SK-N-MC (cell line): ENCODE measurements around the gene DNASE1L1.

Experiments used
- DNase-seq: peaks from one replicate; pipeline ENCODE4 v3.0.0-alpha.2; 2011; ENCODE audit warnings: low read depth, low spot score
- H3K27ac ChIP-seq: fragments of 200-600 bp; sonication (generic); 2 replicates; pipeline ENCODE4 v1.5.1; 2016; ENCODE audit warnings: mixed run types
- H3K36me3 ChIP-seq: fragments of 200-600 bp; sonication (generic); 2 replicates; pipeline ENCODE4 v1.6.1; 2017; ENCODE audit warnings: antibody characterized with exemption, low read length, mixed read lengths; ENCODE audit not compliant: insufficient read depth
- H3K4me3 ChIP-seq: fragments of 200-600 bp; sonication (generic); 2 replicates; pipeline ENCODE4 v1.5.1; 2016
- H3K9ac ChIP-seq: fragments of 200-600 bp; sonication (generic); 2 replicates; pipeline ENCODE4 v1.8.0; 2017; ENCODE audit warnings: mixed run types, mixed read lengths; ENCODE audit not compliant: insufficient read length
- H3K9me3 ChIP-seq: fragments of 200-600 bp; sonication (generic); 2 replicates; pipeline ENCODE4 v1.6.1; 2017; ENCODE audit warnings: low read depth, mild to moderate bottlenecking, antibody characterized with exemption, low read length, moderate library complexity, mixed read lengths
- EZH2 ChIP-seq: fragments of 200-600 bp; sonication (generic); IDR thresholded peaks from one replicate; pipeline ENCODE4 v1.6.1; 2017; ENCODE audit warnings: antibody characterized with exemption
- FOXP2 ChIP-seq: optimal IDR thresholded peaks from 2 replicates; pipeline ENCODE3; 2011; ENCODE audit warnings: mild to moderate bottlenecking, moderate library complexity; ENCODE audit not compliant: insufficient read depth; ENCODE audit errors: extremely low read length, control extremely low read depth
- POLR2AphosphoS5 ChIP-seq: IDR thresholded peaks from 2 replicates; pipeline ENCODE4 v1.6.1; 2012; ENCODE audit warnings: mild to moderate bottlenecking, low read depth, low read length, borderline replicate concordance

The DNASE1L1 gene

GRCh38 chrX:154383359-154384283, 25.4 kb downstream of the DNASE1L1 start:
- no peak overlapping the region for H3K4me3 ChIP-seq
- H3K36me3 ChIP-seq = no peaks in the 10 kb centered on the region; the same call in 1 of the 2 replicates
- no peak for TF ChIP-seq POLR2AphosphoS5
- no peak for TF ChIP-seq FOXP2
- no peak for TF ChIP-seq EZH2
- no peak overlapping the region for H3K27ac ChIP-seq
- H3K9ac ChIP-seq = no peak overlapping the region
- no peaks in the 10 kb centered on the region for H3K9me3 ChIP-seq
- no peak for DNase-seq

DNA sequence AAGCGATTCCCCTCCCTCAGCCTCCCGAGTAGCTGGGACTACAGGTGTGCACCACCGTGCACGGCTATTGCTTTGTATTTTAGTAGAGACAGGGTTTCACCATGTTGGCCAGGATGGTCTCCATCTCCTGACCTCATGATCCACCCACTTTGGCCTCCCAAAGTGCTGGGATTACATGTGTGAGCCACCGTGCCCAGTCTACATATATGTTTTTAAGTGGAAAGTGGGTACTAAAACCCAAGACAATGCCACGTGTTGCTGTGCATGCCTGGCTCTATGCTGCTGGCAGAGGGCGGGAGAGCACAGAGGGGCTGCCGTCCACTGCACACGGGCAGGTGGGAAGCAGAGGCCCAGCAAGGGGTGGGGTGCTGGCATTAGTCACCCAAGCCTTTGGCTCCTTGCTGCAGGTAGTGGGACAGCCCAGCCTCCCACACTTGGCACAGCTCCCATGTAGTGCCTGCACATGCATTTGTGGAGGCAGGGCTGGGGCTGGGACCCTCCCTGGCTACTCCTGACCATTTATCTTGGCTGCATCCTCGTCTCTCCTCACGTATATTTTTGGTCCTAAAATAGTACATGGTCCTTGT, 26.5 kb downstream of the DNASE1L1 start:
- no peaks in the 10 kb centered on the region for H3K9me3 ChIP-seq
- DNase-seq = no peak

GRCh38 chrX:154381271-154381670, 27.8 kb downstream of the DNASE1L1 start:
- H3K27ac ChIP-seq = no peak overlapping the region

More for the DNA sequence above, 26.5 kb downstream of the DNASE1L1 start:
- no peak for TF ChIP-seq POLR2AphosphoS5
- TF ChIP-seq EZH2 = no peak
- TF ChIP-seq FOXP2 = no peak
- H3K9ac ChIP-seq = no peak overlapping the region
- H3K27ac ChIP-seq = no peak overlapping the region
- H3K36me3 ChIP-seq = no peaks in the 10 kb centered on the region; the same call in 1 of the 2 replicates
- no peak overlapping the region for H3K4me3 ChIP-seq

GRCh38 chrX:154380787-154381186, 28.3 kb downstream of the DNASE1L1 start:
- Histone ChIP-seq H3K9ac (no peak overlapping the region), H3K27ac (no peak overlapping the region), H3K36me3 (no peaks in the 10 kb centered on the region; the same call in 1 of the 2 replicates), H3K4me3 (no peak overlapping the region), H3K9me3 (no peaks in the 10 kb centered on the region)
- TF ChIP-seq FOXP2 (no peak), POLR2AphosphoS5 (no peak), EZH2 (no peak)
- DNase-seq = no peak

More at GRCh38 chrX:154381271-154381670, 27.8 kb downstream of the DNASE1L1 start:
- H3K9me3 ChIP-seq = no peaks in the 10 kb centered on the region
- TF ChIP-seq POLR2AphosphoS5 (no peak), FOXP2 (no peak), EZH2 (no peak)
- DNase-seq = no peak
- no peaks in the 10 kb centered on the region; the same call in 1 of the 2 replicates for H3K36me3 ChIP-seq
- H3K4me3 ChIP-seq = no peak overlapping the region
- no peak overlapping the region for H3K9ac ChIP-seq

DNA sequence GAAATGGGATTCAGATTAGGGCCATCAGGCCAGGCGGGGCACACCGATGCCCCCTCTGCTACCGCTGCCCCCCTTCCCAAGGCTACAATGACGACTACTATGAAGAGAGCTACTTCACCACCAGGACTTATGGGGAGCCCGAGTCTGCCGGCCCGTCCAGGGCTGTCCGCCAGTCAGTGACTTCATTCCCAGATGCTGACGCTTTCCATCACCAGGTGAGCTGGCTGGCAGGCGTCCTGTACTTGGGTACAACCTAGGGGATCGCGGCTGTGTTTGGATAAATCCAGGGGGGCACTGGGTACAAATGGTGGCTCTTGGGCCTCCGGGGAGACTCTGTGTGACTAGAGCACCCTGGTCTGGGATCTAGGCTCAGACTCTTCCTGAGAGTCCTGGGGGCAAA, 28.9 kb downstream of the DNASE1L1 start:
- Histone ChIP-seq H3K9ac (peak overlapping the region; percentile 97), H3K27ac (no peak overlapping the region), H3K4me3 (peak overlapping the region; percentile 82), H3K36me3 (no peaks in the 10 kb centered on the region; the same call in 1 of the 2 replicates), H3K9me3 (no peaks in the 10 kb centered on the region)
- TF ChIP-seq EZH2 = no peak
- TF ChIP-seq POLR2AphosphoS5 = no peak
- no peak for TF ChIP-seq FOXP2
- DNase-seq = no peak

DNA sequence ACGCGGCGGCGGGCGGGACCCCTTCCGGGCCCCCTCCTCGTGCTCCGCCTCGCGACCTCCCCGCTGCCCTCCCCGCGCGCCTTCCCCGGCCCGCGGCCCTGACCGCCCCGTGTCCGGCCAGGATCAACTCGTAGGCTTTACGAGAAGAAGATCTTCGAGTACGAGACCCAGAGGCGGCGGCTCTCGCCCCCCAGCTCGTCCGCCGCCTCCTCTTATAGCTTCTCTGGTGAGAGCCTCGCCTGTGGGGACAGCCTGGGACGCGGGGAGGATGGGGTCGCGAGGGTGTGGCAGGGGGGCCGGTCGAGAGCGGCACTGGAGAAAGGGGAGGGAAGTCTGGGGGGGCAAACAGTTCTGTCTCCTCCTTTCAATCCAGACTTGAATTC, 29.5 kb downstream of the DNASE1L1 start:
- no peaks in the 10 kb centered on the region; the same call in 1 of the 2 replicates for H3K36me3 ChIP-seq
- no peak for DNase-seq
- H3K9ac ChIP-seq = peak overlapping the region; percentile 97
- H3K27ac ChIP-seq = peak overlapping the region; percentile 85
- no peaks in the 10 kb centered on the region for H3K9me3 ChIP-seq
- H3K4me3 ChIP-seq = peak overlapping the region; percentile 82
- TF ChIP-seq EZH2 = no peak
- TF ChIP-seq FOXP2 = no peak
- no peak for TF ChIP-seq POLR2AphosphoS5

GRCh38 chrX:154378799-154379568, 30.1 kb downstream of the DNASE1L1 start, which contains the start of gene EMD:
Gene EMD (plus strand): TSS chrX:154379295. CDS start chrX:154379485, 190 bp downstream.
- Histone ChIP-seq H3K9ac (peak within 1 kb of the TSS; percentile 97), H3K27ac (peak within 1 kb of the TSS; percentile 96), H3K36me3 (no peaks in the 10 kb centered on the region; the same call in 1 of the 2 replicates), H3K9me3 (no peaks in the 10 kb centered on the region), H3K4me3 (peak within 1 kb of the TSS; percentile 82)
- peak; percentile 80 for DNase-seq
- TF ChIP-seq POLR2AphosphoS5 = peak; percentile 66
- TF ChIP-seq FOXP2 = no peak
